ENCODE measurements around the gene TTYH1.

DNA sequence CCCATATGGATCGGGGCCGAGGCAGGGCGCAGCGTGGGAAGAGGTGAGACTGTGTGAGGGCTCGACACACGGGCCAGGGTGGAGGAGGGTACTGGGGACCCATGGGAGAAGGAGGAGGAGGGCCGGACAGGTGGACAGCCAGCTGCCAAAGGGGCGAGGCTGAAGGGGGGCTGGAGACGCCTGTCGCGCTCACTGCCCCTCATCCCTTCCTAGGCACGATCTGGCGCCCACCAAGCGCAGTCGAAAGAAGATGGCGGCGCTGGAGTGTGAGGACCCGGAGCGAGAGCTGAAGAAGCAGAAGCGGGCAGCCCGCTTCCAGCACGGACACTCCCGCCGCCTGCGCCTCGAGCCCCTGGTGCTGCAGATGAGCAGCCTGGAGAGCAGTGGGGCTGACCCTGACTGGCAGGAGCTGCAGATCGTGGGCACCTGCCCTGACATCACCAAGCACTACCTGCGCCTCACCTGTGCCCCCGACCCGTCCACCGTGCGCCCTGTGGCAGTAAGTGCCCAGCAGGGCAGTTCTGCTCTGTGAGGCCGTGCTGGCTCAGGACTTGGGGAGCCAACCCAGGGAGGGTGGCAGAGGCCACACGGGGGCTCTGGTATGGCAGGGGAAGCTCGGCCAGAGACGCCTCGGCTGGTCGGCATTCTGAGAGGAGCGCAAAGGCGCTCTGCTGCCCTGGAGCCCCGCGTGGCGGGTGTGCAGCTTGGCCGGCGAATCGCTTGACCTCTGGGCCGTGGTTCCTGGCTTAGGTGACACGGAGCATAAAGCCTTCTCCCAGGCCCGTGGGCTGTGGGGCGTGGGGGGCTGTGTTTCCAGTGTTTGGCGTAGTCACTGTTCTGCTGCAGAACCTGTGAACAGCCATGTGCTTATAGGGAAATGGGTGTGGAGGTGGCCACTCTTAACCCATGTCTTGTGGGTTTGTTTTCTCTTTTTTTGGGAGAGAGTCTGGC is 41.4 kb downstream of the TTYH1 start:
- TF ChIP-seq, protein P1, sequence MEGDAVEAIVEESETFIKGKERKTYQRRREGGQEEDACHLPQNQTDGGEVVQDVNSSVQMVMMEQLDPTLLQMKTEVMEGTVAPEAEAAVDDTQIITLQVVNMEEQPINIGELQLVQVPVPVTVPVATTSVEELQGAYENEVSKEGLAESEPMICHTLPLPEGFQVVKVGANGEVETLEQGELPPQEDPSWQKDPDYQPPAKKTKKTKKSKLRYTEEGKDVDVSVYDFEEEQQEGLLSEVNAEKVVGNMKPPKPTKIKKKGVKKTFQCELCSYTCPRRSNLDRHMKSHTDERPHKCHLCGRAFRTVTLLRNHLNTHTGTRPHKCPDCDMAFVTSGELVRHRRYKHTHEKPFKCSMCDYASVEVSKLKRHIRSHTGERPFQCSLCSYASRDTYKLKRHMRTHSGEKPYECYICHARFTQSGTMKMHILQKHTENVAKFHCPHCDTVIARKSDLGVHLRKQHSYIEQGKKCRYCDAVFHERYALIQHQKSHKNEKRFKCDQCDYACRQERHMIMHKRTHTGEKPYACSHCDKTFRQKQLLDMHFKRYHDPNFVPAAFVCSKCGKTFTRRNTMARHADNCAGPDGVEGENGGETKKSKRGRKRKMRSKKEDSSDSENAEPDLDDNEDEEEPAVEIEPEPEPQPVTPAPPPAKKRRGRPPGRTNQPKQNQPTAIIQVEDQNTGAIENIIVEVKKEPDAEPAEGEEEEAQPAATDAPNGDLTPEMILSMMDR (IDR thresholded peaks at IDR 0.05), result no peak
- TF ChIP-seq RAD21 (conservative IDR thresholded peaks at IDR 0.05 in 1 of 2, IDR thresholded peaks at IDR 0.05 in 1 of 2) (no peak), POLR2A (IDR thresholded peaks at IDR 0.05; ENCODE audit: low read length) (no peak), CBX8 (IDR thresholded peaks at IDR 0.05) (no peak), CBX2 (IDR thresholded peaks at IDR 0.05; ENCODE audit: borderline replicate concordance, low read depth) (no peak), MYC (IDR thresholded peaks at IDR 0.05; ENCODE audit: borderline replicate concordance, low read length) (no peak), ESRRA (IDR thresholded peaks at IDR 0.05; ENCODE audit: borderline replicate concordance, low read length) (no peak), JUN (IDR thresholded peaks at IDR 0.05) (no peak), CHD4 (IDR thresholded peaks at IDR 0.05; ENCODE audit: borderline replicate concordance) (no peak), EHF (CRISPR knock-in tag; IDR thresholded peaks at IDR 0.05) (no peak), EP300 (IDR thresholded peaks at IDR 0.05) (no peak), RFX5 (IDR thresholded peaks at IDR 0.05) (no peak)
- TF ChIP-seq, protein P2, sequence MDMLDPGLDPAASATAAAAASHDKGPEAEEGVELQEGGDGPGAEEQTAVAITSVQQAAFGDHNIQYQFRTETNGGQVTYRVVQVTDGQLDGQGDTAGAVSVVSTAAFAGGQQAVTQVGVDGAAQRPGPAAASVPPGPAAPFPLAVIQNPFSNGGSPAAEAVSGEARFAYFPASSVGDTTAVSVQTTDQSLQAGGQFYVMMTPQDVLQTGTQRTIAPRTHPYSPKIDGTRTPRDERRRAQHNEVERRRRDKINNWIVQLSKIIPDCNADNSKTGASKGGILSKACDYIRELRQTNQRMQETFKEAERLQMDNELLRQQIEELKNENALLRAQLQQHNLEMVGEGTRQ (IDR thresholded peaks at IDR 0.05), result no peak
